CD4-positive, alpha-beta memory T cell (primary cell): ENCODE data around the gene GBX2. TPM values are rescaled to one million over a fixed set of nuclear protein-coding genes. Genes with fewer than 3 reads are reported as not detected.
A peak's percentile ranks its signal among the peaks of the same experiment; 100 is the strongest.

ENCODE experiments used
- CTCF ChIA-PET: fragments of 350-600 bp; sonication (Branson Sonifier 250); formaldehyde crosslinking; loops from one replicate; lab custom pipeline; 2021; ENCODE audit warnings: inconsistent platforms; ENCODE audit not compliant: partially characterized antibody; lab: Charles Lee
- POLR2A ChIA-PET: fragments of 350-600 bp; sonication (Branson Sonifier 250); formaldehyde crosslinking; loops from one replicate; lab custom pipeline; 2021; ENCODE audit not compliant: partially characterized antibody; lab: Charles Lee
- DNase-seq, 5 donors: peaks; one replicate each; pipeline versions ENCODE4 v3.0.0 to v3.0.0-alpha.2; 2020 to 2022; ENCODE audit warnings: mixed read lengths in 1 of 5
- H3K27ac ChIP-seq: one replicate; pipeline ENCODE4 v1.7.0; 2013; ENCODE audit warnings: low read depth, low read length
- H3K27me3 ChIP-seq: 2 replicates; pipeline ENCODE4 v1.7.0; 2013; ENCODE audit warnings: mild to moderate bottlenecking, low read length, moderate library complexity; ENCODE audit not compliant: insufficient read depth
- H3K36me3 ChIP-seq: 2 replicates; pipeline ENCODE4 v1.7.0; 2013; ENCODE audit warnings: mild to moderate bottlenecking, low read length, moderate library complexity; ENCODE audit not compliant: insufficient read depth
- H3K4me1 ChIP-seq: 2 replicates; pipeline ENCODE4 v1.7.0; 2013; ENCODE audit warnings: mild to moderate bottlenecking, low read length, moderate library complexity; ENCODE audit not compliant: insufficient read depth
- H3K4me3 ChIP-seq, 2 donors: one replicate each; pipeline ENCODE4 v1.7.0; 2013; ENCODE audit warnings: low read length in 2 of 2, mild to moderate bottlenecking in 1 of 2
- H3K9me3 ChIP-seq, 2 donors: one replicate each; pipeline ENCODE4 v1.7.0; 2013; ENCODE audit warnings: low read length in 2 of 2, control low read depth in 1 of 2; ENCODE audit not compliant: control insufficient read depth in 1 of 2
- H3K27ac Mint-ChIP-seq, 7 donors: one replicate each; pipeline ENCODE4 v1.8.0; 2020 to 2021; ENCODE audit warnings: mixed read lengths in 7 of 7, mild to moderate bottlenecking in 6 of 7, inconsistent platforms in 3 of 7, moderate library complexity in 3 of 7
- H3K27me3 Mint-ChIP-seq, 2 donors: one replicate each; pipeline ENCODE4 v1.8.0; 2020 to 2021; ENCODE audit warnings: mixed read lengths in 2 of 2
- H3K36me3 Mint-ChIP-seq, 2 donors: one replicate each; pipeline ENCODE4 v1.8.0; 2020 to 2021; ENCODE audit warnings: mixed read lengths in 2 of 2, inconsistent platforms in 1 of 2, mild to moderate bottlenecking in 1 of 2
- H3K4me1 Mint-ChIP-seq, 4 donors: one replicate each; pipeline ENCODE4 v1.8.0; 2020 to 2021; ENCODE audit warnings: mixed read lengths in 4 of 4, mild to moderate bottlenecking in 1 of 4
- H3K4me3 Mint-ChIP-seq, 8 donors: one replicate each; pipeline ENCODE4 v1.8.0; 2020 to 2021; ENCODE audit warnings: mixed read lengths in 8 of 8, mild to moderate bottlenecking in 7 of 8, moderate library complexity in 6 of 8, inconsistent platforms in 3 of 8
- H3K9me3 Mint-ChIP-seq, 8 donors: one replicate each; pipeline ENCODE4 v1.8.0; 2020 to 2021; ENCODE audit warnings: mixed read lengths in 8 of 8, mild to moderate bottlenecking in 5 of 8, inconsistent platforms in 3 of 8, moderate library complexity in 1 of 8
- intact Hi-C: fragments of 100-400 bp; cut with micrococcal nuclease; formaldehyde crosslinking; loops from one replicate; pipeline ENCODE4 v1.15.1; 2023
- polyA plus RNA-seq, 2 donors: library from polyadenylated mRNA; unstranded; fragments of 300-500 nt; fragmentation: Illumina TruSeq; gene quantifications; one replicate each; pipeline ENCODE4 v1.2.3, GENCODE V29; 2021
- total RNA-seq, 2 experiments: library from RNA; stranded (reverse); gene quantifications; one replicate each; pipeline ENCODE4 v1.2.3, GENCODE V29; 2021

The GBX2 gene
- total and polyA plus RNA-seq, 4 experiments from 2014 or later = not detected

- no peak overlapping the region for H3K4me3 ChIP-seq
- no peaks in the 10 kb centered on the region for H3K36me3 Mint-ChIP-seq
- DNase-seq = no peak
- peaks cover 0 to 9% (median 1%) of the 10 kb centered on the region in 8 donors for H3K9me3 Mint-ChIP-seq
- CTCF ChIA-PET = interaction anchor here (1.2 to 2.6 kb wide), 4 partner anchors 11 to 415 kb away, joined by 4 to 14 read pairs (median 6); no protein-coding TSS in a partner anchor
- peaks cover 0 to 19% (median 7%) of the 10 kb centered on the region in 4 donors for H3K4me1 Mint-ChIP-seq
- intact Hi-C loops = loop anchor here (1.0 kb wide), 2 partner anchors 402 to 415 kb away; no protein-coding TSS in a partner anchor
- POLR2A ChIA-PET = no interaction called here
- H3K27me3 ChIP-seq = peaks cover 33% of the 10 kb centered on the region
- H3K27ac Mint-ChIP-seq = peak overlapping the region in 1 of 7 donors; percentile 15
- no peak overlapping the region for H3K27ac ChIP-seq
- H3K9me3 ChIP-seq = no peaks in the 10 kb centered on the region
- H3K4me1 ChIP-seq = peaks cover 14% of the 10 kb centered on the region
- H3K4me3 Mint-ChIP-seq = peak overlapping the region in 1 of 8 donors; percentile 55
- H3K36me3 ChIP-seq = no peaks in the 10 kb centered on the region
- peaks cover 35 to 39% of the 10 kb centered on the region in 2 donors for H3K27me3 Mint-ChIP-seq
Measured at GRCh38 chr2:236180831-236181453, 12.8 kb upstream of the GBX2 start.

GRCh38 chr2:236180076-236180816 lies 12.1 kb upstream of the GBX2 start:
- CTCF ChIA-PET = interaction anchor here (1.2 to 1.9 kb wide), 5 partner anchors 12 to 433 kb away, joined by 3 to 8 read pairs (median 4); no protein-coding TSS in a partner anchor
- Mint-ChIP-seq H3K9me3 (peaks cover 0 to 5% (median 1%) of the 10 kb centered on the region in 8 donors), H3K36me3 (no peaks in the 10 kb centered on the region), H3K4me3 (peak overlapping the region in 2 of 8 donors; percentile 17 to 48), H3K27me3 (peaks cover 36 to 41% of the 10 kb centered on the region in 2 donors), H3K4me1 (peaks cover 0 to 19% (median 7%) of the 10 kb centered on the region in 4 donors), H3K27ac (no peak overlapping the region)
- Histone ChIP-seq H3K4me3 (no peak overlapping the region), H3K9me3 (no peaks in the 10 kb centered on the region), H3K36me3 (no peaks in the 10 kb centered on the region), H3K27me3 (peaks cover 33% of the 10 kb centered on the region), H3K4me1 (peaks cover 14% of the 10 kb centered on the region), H3K27ac (no peak overlapping the region)
- intact Hi-C loops = no loop called here
- POLR2A ChIA-PET = no interaction called here
- DNase-seq = no peak

GRCh38 chr2:236179236-236180075 lies 11.3 kb upstream of the GBX2 start:
- Histone ChIP-seq H3K4me1 (peaks cover 14% of the 10 kb centered on the region), H3K27me3 (peaks cover 35% of the 10 kb centered on the region), H3K4me3 (no peak overlapping the region), H3K9me3 (no peaks in the 10 kb centered on the region), H3K27ac (no peak overlapping the region), H3K36me3 (no peaks in the 10 kb centered on the region)
- Mint-ChIP-seq H3K4me3 (peak overlapping the region in 2 of 8 donors; percentile 26 to 35), H3K27me3 (peaks cover 41 to 48% of the 10 kb centered on the region in 2 donors), H3K27ac (no peak overlapping the region), H3K36me3 (no peaks in the 10 kb centered on the region), H3K9me3 (peaks cover 0 to 4% (median 0%) of the 10 kb centered on the region in 8 donors), H3K4me1 (peaks cover 0 to 19% (median 7%) of the 10 kb centered on the region in 4 donors)
- POLR2A ChIA-PET = no interaction called here
- CTCF ChIA-PET = interaction anchor here (1.2 to 2.4 kb wide), 6 partner anchors 13 to 432 kb away, joined by 3 to 17 read pairs (median 4); no protein-coding TSS in a partner anchor
- intact Hi-C loops = no loop called here
- no peak for DNase-seq

GRCh38 chr2:236178890-236179235 lies 10.7 kb upstream of the GBX2 start:
- Mint-ChIP-seq H3K4me3 (peak overlapping the region in 4 of 8 donors; percentile 16 to 38 (median 30)), H3K9me3 (peaks cover 0 to 3% (median 0%) of the 10 kb centered on the region in 8 donors), H3K27ac (no peak overlapping the region), H3K27me3 (peaks cover 47 to 52% of the 10 kb centered on the region in 2 donors), H3K36me3 (no peaks in the 10 kb centered on the region), H3K4me1 (peaks cover 0 to 23% (median 7%) of the 10 kb centered on the region in 4 donors)
- H3K4me1 ChIP-seq = peaks cover 14% of the 10 kb centered on the region
- no peak overlapping the region for H3K27ac ChIP-seq
- CTCF ChIA-PET = interaction anchor here (0.7 to 2.4 kb wide), 6 partner anchors 9 to 432 kb away, joined by 3 to 17 read pairs (median 5); no protein-coding TSS in a partner anchor
- no peak overlapping the region for H3K4me3 ChIP-seq
- intact Hi-C loops = no loop called here
- H3K9me3 ChIP-seq = no peaks in the 10 kb centered on the region
- no peaks in the 10 kb centered on the region for H3K36me3 ChIP-seq
- H3K27me3 ChIP-seq = peaks cover 41% of the 10 kb centered on the region
- DNase-seq = no peak
- POLR2A ChIA-PET = no interaction called here

GRCh38 chr2:236177967-236178889 lies 10.0 kb upstream of the GBX2 start:
- Histone ChIP-seq H3K9me3 (no peaks in the 10 kb centered on the region), H3K27me3 (peaks cover 42% of the 10 kb centered on the region), H3K4me3 (no peak overlapping the region), H3K27ac (no peak overlapping the region), H3K4me1 (peaks cover 14% of the 10 kb centered on the region), H3K36me3 (no peaks in the 10 kb centered on the region)
- H3K36me3 Mint-ChIP-seq = no peaks in the 10 kb centered on the region
- peaks cover 0 to 24% (median 7%) of the 10 kb centered on the region in 4 donors for H3K4me1 Mint-ChIP-seq
- ChIA-PET CTCF (interaction anchor here (0.7 to 2.4 kb wide), 6 partner anchors 10 to 412 kb away, joined by 3 to 17 read pairs (median 5); no protein-coding TSS in a partner anchor), POLR2A (no interaction called here)
- peak overlapping the region in 7 of 8 donors; percentile 5 to 78 (median 39) for H3K4me3 Mint-ChIP-seq
- intact Hi-C loops = no loop called here
- peak in 1 of 5 donors; percentile 5 for DNase-seq
- H3K27ac Mint-ChIP-seq = no peak overlapping the region
- H3K9me3 Mint-ChIP-seq = peaks cover 0 to 2% (median 0%) of the 10 kb centered on the region in 8 donors
- H3K27me3 Mint-ChIP-seq = peaks cover 48 to 54% of the 10 kb centered on the region in 2 donors

GRCh38 chr2:236177604-236177966 lies 9.4 kb upstream of the GBX2 start:
- H3K4me1 Mint-ChIP-seq = peaks cover 0 to 24% (median 7%) of the 10 kb centered on the region in 4 donors

More at GRCh38 chr2:236177604-236177966, 9.4 kb upstream of the GBX2 start:
- ChIA-PET CTCF (interaction anchor here (1.1 to 2.4 kb wide), 4 partner anchors 10 to 412 kb away, joined by 4 to 17 read pairs (median 6); no protein-coding TSS in a partner anchor), POLR2A (no interaction called here)
- Histone ChIP-seq H3K9me3 (no peaks in the 10 kb centered on the region), H3K36me3 (no peaks in the 10 kb centered on the region), H3K27ac (no peak overlapping the region), H3K4me1 (peaks cover 14% of the 10 kb centered on the region), H3K27me3 (peaks cover 42% of the 10 kb centered on the region), H3K4me3 (no peak overlapping the region)
- Mint-ChIP-seq H3K4me3 (peak overlapping the region in 1 of 8 donors; percentile 36), H3K9me3 (peaks cover 0 to 2% (median 0%) of the 10 kb centered on the region in 8 donors), H3K27me3 (peaks cover 44 to 54% of the 10 kb centered on the region in 2 donors), H3K36me3 (no peaks in the 10 kb centered on the region), H3K27ac (no peak overlapping the region)
- no peak for DNase-seq
- intact Hi-C loops = no loop called here
